ENCODE measurements around the gene IFT22.

The IFT22 gene

GRCh38 chr7:101321491-101322401 lies at the start of gene IFT22:
IFT22 (minus strand) TSS chr7:101321812; CDS start chr7:101321709, 103 bp downstream.
- H3K4me3 ChIP-seq, result peak within 1 kb of the TSS; percentile 98
- no peak for DNase-seq (ENCODE audit: low read depth, low spot score)
- H3K9me3 ChIP-seq (ENCODE audit: low read depth, low read length), result no peaks in the 10 kb centered on the region
- peak within 1 kb of the TSS; percentile 29; the same call in 1 of the 2 replicates for H3K27ac ChIP-seq
- H3K9ac ChIP-seq (ENCODE audit: insufficient read length), result peak within 1 kb of the TSS; percentile 88
- peak; percentile 88 for TF ChIP-seq POLR2AphosphoS5 (IDR thresholded peaks at IDR 0.05; ENCODE audit: borderline replicate concordance, low read depth, low read length)
- TF ChIP-seq EZH2 (IDR thresholded peaks at IDR 0.05), result no peak
- no peaks in the 10 kb centered on the region; the same call in 1 of the 2 replicates for H3K36me3 ChIP-seq (ENCODE audit: insufficient read depth, low read length)

- no peak overlapping the region for H3K9ac ChIP-seq (ENCODE audit: insufficient read length)
- TF ChIP-seq FOXP2 (optimal IDR thresholded peaks at IDR 0.05; ENCODE audit: control extremely low read depth, extremely low read length, insufficient read depth) (no peak), EZH2 (IDR thresholded peaks at IDR 0.05) (no peak), POLR2AphosphoS5 (IDR thresholded peaks at IDR 0.05; ENCODE audit: borderline replicate concordance, low read depth, low read length) (no peak)
- no peak for DNase-seq (ENCODE audit: low read depth, low spot score)
- H3K4me3 ChIP-seq, result no peak overlapping the region
- H3K9me3 ChIP-seq (ENCODE audit: low read depth, low read length), result no peaks in the 10 kb centered on the region
- no peaks in the 10 kb centered on the region for H3K36me3 ChIP-seq (ENCODE audit: insufficient read depth, low read length)
- no peak overlapping the region for H3K27ac ChIP-seq
These were observed 49.2 kb upstream of the IFT22 start for GRCh38 chr7:101370836-101371235.

GRCh38 chr7:101368422-101369165 lies 47.0 kb upstream of the IFT22 start:
- Histone ChIP-seq H3K27ac (no peak overlapping the region), H3K9ac (ENCODE audit: insufficient read length) (no peak overlapping the region), H3K36me3 (ENCODE audit: insufficient read depth, low read length) (no peaks in the 10 kb centered on the region), H3K9me3 (ENCODE audit: low read depth, low read length) (no peaks in the 10 kb centered on the region), H3K4me3 (no peak overlapping the region)
- no peak for DNase-seq (ENCODE audit: low read depth, low spot score)
- no peak for TF ChIP-seq POLR2AphosphoS5 (IDR thresholded peaks at IDR 0.05; ENCODE audit: borderline replicate concordance, low read depth, low read length)
- no peak for TF ChIP-seq FOXP2 (optimal IDR thresholded peaks at IDR 0.05; ENCODE audit: control extremely low read depth, extremely low read length, insufficient read depth)
- no peak for TF ChIP-seq EZH2 (IDR thresholded peaks at IDR 0.05)

- Histone ChIP-seq H3K9ac (ENCODE audit: insufficient read length) (no peak overlapping the region), H3K9me3 (ENCODE audit: low read depth, low read length) (no peaks in the 10 kb centered on the region), H3K36me3 (ENCODE audit: insufficient read depth, low read length) (no peaks in the 10 kb centered on the region), H3K27ac (no peak overlapping the region), H3K4me3 (no peak overlapping the region)
- no peak for DNase-seq (ENCODE audit: low read depth, low spot score)
- TF ChIP-seq POLR2AphosphoS5 (IDR thresholded peaks at IDR 0.05; ENCODE audit: borderline replicate concordance, low read depth, low read length) (no peak), FOXP2 (optimal IDR thresholded peaks at IDR 0.05; ENCODE audit: control extremely low read depth, extremely low read length, insufficient read depth) (no peak), EZH2 (IDR thresholded peaks at IDR 0.05) (no peak)
These were observed 46.1 kb upstream of the IFT22 start for GRCh38 chr7:101367676-101368075.

- no peak for TF ChIP-seq FOXP2 (optimal IDR thresholded peaks at IDR 0.05; ENCODE audit: control extremely low read depth, extremely low read length, insufficient read depth)
- no peak for TF ChIP-seq POLR2AphosphoS5 (IDR thresholded peaks at IDR 0.05; ENCODE audit: borderline replicate concordance, low read depth, low read length)
- no peak for TF ChIP-seq EZH2 (IDR thresholded peaks at IDR 0.05)
- no peak overlapping the region for H3K27ac ChIP-seq
- DNase-seq (ENCODE audit: low read depth, low spot score), result no peak
- no peaks in the 10 kb centered on the region for H3K36me3 ChIP-seq (ENCODE audit: insufficient read depth, low read length)
- H3K9ac ChIP-seq (ENCODE audit: insufficient read length), result no peak overlapping the region
- no peak overlapping the region for H3K4me3 ChIP-seq
- H3K9me3 ChIP-seq (ENCODE audit: low read depth, low read length), result no peaks in the 10 kb centered on the region
These were observed 44.3 kb upstream of the IFT22 start for GRCh38 chr7:101365956-101366355.

GRCh38 chr7:101363734-101364374 lies 42.2 kb upstream of the IFT22 start:
- H3K36me3 ChIP-seq (ENCODE audit: insufficient read depth, low read length), result no peaks in the 10 kb centered on the region
- no peak overlapping the region for H3K27ac ChIP-seq
- H3K4me3 ChIP-seq, result peak overlapping the region; percentile 96
- DNase-seq (ENCODE audit: low read depth, low spot score), result peak; percentile 24
- TF ChIP-seq FOXP2 (optimal IDR thresholded peaks at IDR 0.05; ENCODE audit: control extremely low read depth, extremely low read length, insufficient read depth), result no peak
- TF ChIP-seq POLR2AphosphoS5 (IDR thresholded peaks at IDR 0.05; ENCODE audit: borderline replicate concordance, low read depth, low read length), result no peak
- peak overlapping the region; percentile 93 for H3K9ac ChIP-seq (ENCODE audit: insufficient read length)
- H3K9me3 ChIP-seq (ENCODE audit: low read depth, low read length), result no peaks in the 10 kb centered on the region

- DNase-seq (ENCODE audit: low read depth, low spot score), result no peak
- Histone ChIP-seq H3K9me3 (ENCODE audit: low read depth, low read length) (no peaks in the 10 kb centered on the region), H3K36me3 (ENCODE audit: insufficient read depth, low read length) (no peaks in the 10 kb centered on the region), H3K27ac (no peak overlapping the region), H3K9ac (ENCODE audit: insufficient read length) (peak overlapping the region; percentile 93), H3K4me3 (peak overlapping the region; percentile 96)
- TF ChIP-seq EZH2 (IDR thresholded peaks at IDR 0.05) (no peak), POLR2AphosphoS5 (IDR thresholded peaks at IDR 0.05; ENCODE audit: borderline replicate concordance, low read depth, low read length) (no peak), FOXP2 (optimal IDR thresholded peaks at IDR 0.05; ENCODE audit: control extremely low read depth, extremely low read length, insufficient read depth) (no peak)
These were observed 41.7 kb upstream of the IFT22 start for GRCh38 chr7:101363196-101363733.

Measured in SK-N-MC (cell line).